RWPE2 (cell line): ENCODE results near the gene GDPD3.

Experiments used
- ATAC-seq: fragments of 200-7000 bp; cut with Tn5 transposase; 3 replicates; pipeline ENCODE4 v1.9.1; 2021; ENCODE audit warnings: low read depth
- DNase-seq: peaks from one replicate; pipeline ENCODE4 v3.0.0-alpha.2; 2020; ENCODE audit warnings: low spot score
- H3K27ac ChIP-seq: fragments of 450-650 bp; 2 replicates; pipeline ENCODE4 v1.5.1; 2017; ENCODE audit warnings: mild to moderate bottlenecking; ENCODE audit not compliant: poor library complexity, severe bottlenecking
- H3K27me3 ChIP-seq: fragments of 250-450 bp; sonication (Bioruptor Pico); 2 replicates; pipeline ENCODE4 v1.5.1; 2021; ENCODE audit warnings: mild to moderate bottlenecking, moderate library complexity; ENCODE audit not compliant: insufficient read depth, poor library complexity, severe bottlenecking
- H3K36me3 ChIP-seq: fragments of 250-450 bp; sonication (Bioruptor Pico); 2 replicates; pipeline ENCODE4 v1.5.1; 2020; ENCODE audit warnings: low read depth, mild to moderate bottlenecking, moderate library complexity
- H3K4me1 ChIP-seq: fragments of 250-450 bp; sonication (Bioruptor Pico); 2 replicates; pipeline ENCODE4 v1.5.1; 2021; ENCODE audit warnings: mild to moderate bottlenecking, moderate library complexity; ENCODE audit not compliant: insufficient read depth, poor library complexity, severe bottlenecking
- H3K4me3 ChIP-seq: fragments of 250-450 bp; sonication (Bioruptor Pico); 2 replicates; pipeline ENCODE4 v1.5.1; 2021; ENCODE audit warnings: mild to moderate bottlenecking, moderate library complexity; ENCODE audit not compliant: severe bottlenecking
- H3K9me3 ChIP-seq: fragments of 250-450 bp; sonication (Bioruptor Pico); 2 replicates; pipeline ENCODE4 v1.5.1; 2021; ENCODE audit warnings: mild to moderate bottlenecking, moderate library complexity; ENCODE audit not compliant: severe bottlenecking
- TF ChIP-seq, protein P1 (sequence below): fragments of 450-650 bp; IDR thresholded peaks from one replicate; pipeline ENCODE4 v1.5.1; 2017; ENCODE audit warnings: mild to moderate bottlenecking, moderate library complexity; ENCODE audit not compliant: poor library complexity, severe bottlenecking

Gene GDPD3

GRCh38 chr16:30087181-30087898 is 26.0 kb downstream of the GDPD3 start:
- no peak for ATAC-seq
- DNase-seq, result no peak
- peaks cover 37% of the 10 kb centered on the region for H3K36me3 ChIP-seq

GRCh38 chr16:30086291-30087140 is 26.8 kb downstream of the GDPD3 start:
- TF ChIP-seq, protein P1, sequence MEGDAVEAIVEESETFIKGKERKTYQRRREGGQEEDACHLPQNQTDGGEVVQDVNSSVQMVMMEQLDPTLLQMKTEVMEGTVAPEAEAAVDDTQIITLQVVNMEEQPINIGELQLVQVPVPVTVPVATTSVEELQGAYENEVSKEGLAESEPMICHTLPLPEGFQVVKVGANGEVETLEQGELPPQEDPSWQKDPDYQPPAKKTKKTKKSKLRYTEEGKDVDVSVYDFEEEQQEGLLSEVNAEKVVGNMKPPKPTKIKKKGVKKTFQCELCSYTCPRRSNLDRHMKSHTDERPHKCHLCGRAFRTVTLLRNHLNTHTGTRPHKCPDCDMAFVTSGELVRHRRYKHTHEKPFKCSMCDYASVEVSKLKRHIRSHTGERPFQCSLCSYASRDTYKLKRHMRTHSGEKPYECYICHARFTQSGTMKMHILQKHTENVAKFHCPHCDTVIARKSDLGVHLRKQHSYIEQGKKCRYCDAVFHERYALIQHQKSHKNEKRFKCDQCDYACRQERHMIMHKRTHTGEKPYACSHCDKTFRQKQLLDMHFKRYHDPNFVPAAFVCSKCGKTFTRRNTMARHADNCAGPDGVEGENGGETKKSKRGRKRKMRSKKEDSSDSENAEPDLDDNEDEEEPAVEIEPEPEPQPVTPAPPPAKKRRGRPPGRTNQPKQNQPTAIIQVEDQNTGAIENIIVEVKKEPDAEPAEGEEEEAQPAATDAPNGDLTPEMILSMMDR, result no peak
- no peak overlapping the region for H3K4me3 ChIP-seq
- no peaks in the 10 kb centered on the region for H3K27me3 ChIP-seq
- no peak overlapping the region for H3K27ac ChIP-seq
- no peaks in the 10 kb centered on the region for H3K9me3 ChIP-seq
- DNase-seq (no peak), ATAC-seq (no peak)
- peaks cover 13% of the 10 kb centered on the region for H3K4me1 ChIP-seq
- H3K36me3 ChIP-seq, result peaks cover 45% of the 10 kb centered on the region

More at GRCh38 chr16:30087181-30087898, 26.0 kb downstream of the GDPD3 start:
- Histone ChIP-seq H3K27ac (peak overlapping the region; percentile 87), H3K4me3 (no peak overlapping the region), H3K4me1 (peaks cover 13% of the 10 kb centered on the region), H3K27me3 (no peaks in the 10 kb centered on the region), H3K9me3 (no peaks in the 10 kb centered on the region)
- TF ChIP-seq, protein P1, result no peak

DNA sequence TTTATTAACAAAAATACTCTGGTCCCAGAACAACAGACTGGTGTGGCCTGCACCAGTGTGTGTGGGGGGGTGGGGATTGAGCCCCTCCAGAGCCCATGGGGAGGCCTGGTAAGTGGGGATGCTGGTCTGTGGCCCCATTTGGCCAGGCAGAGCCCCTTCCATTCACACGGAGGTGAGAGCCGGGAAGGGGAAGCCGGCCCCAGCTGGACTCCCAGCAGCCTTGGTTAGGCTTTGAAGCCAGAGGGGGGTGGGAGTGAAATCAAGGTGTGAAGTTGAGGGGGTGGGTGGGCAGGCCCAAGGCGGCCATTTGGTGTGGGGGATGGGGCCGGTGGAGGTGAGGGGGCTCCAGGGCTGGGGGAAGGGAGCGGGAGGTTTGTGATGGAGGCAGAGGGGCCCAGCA is 27.5 kb downstream of the GDPD3 start:
- H3K9me3 ChIP-seq, result no peaks in the 10 kb centered on the region
- no peak overlapping the region for H3K4me3 ChIP-seq
- no peaks in the 10 kb centered on the region for H3K27me3 ChIP-seq
- no peak overlapping the region for H3K27ac ChIP-seq
- no peak for DNase-seq
- TF ChIP-seq, protein P1, result no peak
- peaks cover 13% of the 10 kb centered on the region for H3K4me1 ChIP-seq
- H3K36me3 ChIP-seq, result peaks cover 52% of the 10 kb centered on the region
- ATAC-seq, result no peak

GRCh38 chr16:30085247-30085646 is 28.1 kb downstream of the GDPD3 start:
- no peaks in the 10 kb centered on the region for H3K9me3 ChIP-seq
- H3K36me3 ChIP-seq, result peaks cover 58% of the 10 kb centered on the region
- TF ChIP-seq, protein P1, result no peak
- H3K27me3 ChIP-seq, result no peaks in the 10 kb centered on the region
- peaks cover 7% of the 10 kb centered on the region for H3K4me1 ChIP-seq
- no peak overlapping the region for H3K4me3 ChIP-seq
- no peak overlapping the region for H3K27ac ChIP-seq
- ATAC-seq, result no peak
- no peak for DNase-seq
